IMR-90 (cell line): ENCODE measurements around the gene PCDHGB7. TPM values are rescaled to one million over a fixed set of nuclear protein-coding genes. Genes with fewer than 3 reads are reported as not detected.
A peak's percentile ranks its signal among the peaks of the same experiment; 100 is the strongest.

Source experiments
- ATAC-seq: fragments of 200-7000 bp; cut with Tn5 transposase; 2 replicates; pipeline ENCODE4 v1.9.1; 2020; ENCODE audit warnings: low read depth, mild to moderate bottlenecking, moderate library complexity
- BruUV-seq: library from RNA; stranded (reverse); fragments of 400-500 nt; replicated peaks from 2 replicates; lab custom pipeline; 2021; lab: Mats Ljungman, UMichigan
- CTCF ChIA-PET: fragments of 300-600 bp; formaldehyde crosslinking; extraction: SDS; loops from one replicate; lab custom pipeline; 2021; ENCODE audit warnings: antibody characterized with exemption; lab: Yijun Ruan, JAX
- POLR2A ChIA-PET: fragments of 300-600 bp; sonication (Branson Sonifier 250); formaldehyde crosslinking; loops from one replicate; lab custom pipeline; 2022; ENCODE audit warnings: antibody characterized with exemption; ENCODE audit not compliant: unreplicated experiment; lab: Charles Lee
- DNase-seq: peaks from one replicate; pipeline ENCODE4 v3.0.0; 2013
- H2AFZ ChIP-seq: replicated peaks from 2 replicates; pipeline ENCODE3; 2013; ENCODE audit warnings: low read length, mild to moderate bottlenecking; ENCODE audit not compliant: poor library complexity
- H2AK5ac ChIP-seq: 2 replicates; pipeline ENCODE4 v1.6.1; 2013; ENCODE audit warnings: low read depth, low read length, inconsistent platforms
- H2AK9ac ChIP-seq: replicated peaks from 2 replicates; pipeline ENCODE3; 2013; ENCODE audit warnings: mild to moderate bottlenecking, low read depth, low read length, moderate library complexity; ENCODE audit not compliant: poor library complexity
- H2BK120ac ChIP-seq: 2 replicates; pipeline ENCODE4 v1.6.1; 2013; ENCODE audit warnings: low read depth, low read length, inconsistent platforms
- H2BK15ac ChIP-seq: 3 replicates; pipeline ENCODE4 v1.6.1; 2013; ENCODE audit warnings: low read depth, low read length, inconsistent platforms
- H2BK20ac ChIP-seq: 2 replicates; pipeline ENCODE4 v1.6.1; 2013; ENCODE audit warnings: low read depth, mild to moderate bottlenecking, inconsistent platforms, low read length, moderate library complexity
- H2BK5ac ChIP-seq: 2 replicates; pipeline ENCODE4 v1.6.1; 2013; ENCODE audit warnings: mild to moderate bottlenecking, low read depth, low read length, inconsistent platforms; ENCODE audit not compliant: poor library complexity, severe bottlenecking
- H3K14ac ChIP-seq: replicated peaks from 2 replicates; pipeline ENCODE4 v1.6.1; 2013; ENCODE audit warnings: low read depth, low read length, inconsistent platforms
- H3K18ac ChIP-seq: 2 replicates; pipeline ENCODE4 v1.6.1; 2013; ENCODE audit warnings: low read depth, low read length, control low read depth
- H3K23ac ChIP-seq: 2 replicates; pipeline ENCODE4 v1.6.1; 2013; ENCODE audit warnings: low read depth, low read length, inconsistent platforms
- H3K27ac ChIP-seq: 2 replicates; pipeline ENCODE4 v1.5.1; 2013; ENCODE audit warnings: mild to moderate bottlenecking, control low read depth, low read length; ENCODE audit not compliant: insufficient read depth
- H3K27me3 ChIP-seq: 2 replicates; pipeline ENCODE4 v1.6.1; 2013; ENCODE audit warnings: low read length; ENCODE audit not compliant: control insufficient read depth, insufficient read depth
- H3K36me3 ChIP-seq: 2 replicates; pipeline ENCODE4 v1.6.1; 2013; ENCODE audit warnings: low read length, mixed read lengths; ENCODE audit not compliant: control insufficient read depth, insufficient read depth
- H3K4ac ChIP-seq: 2 replicates; pipeline ENCODE4 v1.6.1; 2013; ENCODE audit warnings: low read depth, low read length, inconsistent platforms
- H3K4me1 ChIP-seq: 2 replicates; pipeline ENCODE4 v1.6.1; 2013; ENCODE audit warnings: low read length, mixed read lengths; ENCODE audit not compliant: control insufficient read depth, insufficient read depth
- H3K4me2 ChIP-seq: 2 replicates; pipeline ENCODE4 v1.6.1; 2013; ENCODE audit warnings: low read depth, mild to moderate bottlenecking, control low read depth, low read length, moderate library complexity
- H3K4me3 ChIP-seq: 2 replicates; pipeline ENCODE4 v1.5.1; 2013; ENCODE audit warnings: low read depth, mild to moderate bottlenecking, control low read depth, low read length, moderate library complexity; ENCODE audit not compliant: insufficient read depth
- H3K56ac ChIP-seq: 2 replicates; pipeline ENCODE4 v1.6.1; 2013; ENCODE audit warnings: low read length, inconsistent platforms; ENCODE audit not compliant: insufficient read depth; ENCODE audit errors: extremely low read depth
- H3K79me1 ChIP-seq, 2 experiments: 2 replicates each; pipeline ENCODE4 v1.6.1; 2013; ENCODE audit warnings: low read length in 2 of 2, inconsistent platforms in 1 of 2, low read depth in 1 of 2
- H3K9ac ChIP-seq: 2 replicates; pipeline ENCODE4 v1.6.1; 2013; ENCODE audit warnings: low read depth, low read length, control low read depth
- H3K9me1 ChIP-seq: 2 replicates; pipeline ENCODE4 v1.6.1; 2013; ENCODE audit warnings: low read length, inconsistent platforms; ENCODE audit not compliant: insufficient read depth
- H3K9me3 ChIP-seq: 2 replicates; pipeline ENCODE4 v1.6.1; 2013; ENCODE audit warnings: low read length; ENCODE audit not compliant: control insufficient read depth, insufficient read depth
- H4K20me1 ChIP-seq: 2 replicates; pipeline ENCODE4 v1.6.1; 2013; ENCODE audit warnings: low read length, inconsistent platforms; ENCODE audit not compliant: insufficient read depth
- H4K5ac ChIP-seq: 2 replicates; pipeline ENCODE4 v1.6.1; 2013; ENCODE audit warnings: mild to moderate bottlenecking, low read depth, low read length, control low read depth
- H4K8ac ChIP-seq, 2 experiments: 2 replicates each; pipeline ENCODE4 v1.6.1; 2013; ENCODE audit warnings: low read depth in 2 of 2, low read length in 2 of 2, control low read depth in 1 of 2, inconsistent platforms in 1 of 2
- H4K91ac ChIP-seq: 2 replicates; pipeline ENCODE4 v1.6.1; 2013; ENCODE audit warnings: low read depth, low read length, inconsistent platforms; ENCODE audit not compliant: insufficient read depth
- CEBPB ChIP-seq: IDR thresholded peaks from 2 replicates; pipeline ENCODE4 v1.6.1; 2012; ENCODE audit warnings: low read depth, low read length, improper control_type of control experiment
- MAZ ChIP-seq: IDR thresholded peaks from 2 replicates; pipeline ENCODE4 v1.6.1; 2012; ENCODE audit warnings: low read depth, mild to moderate bottlenecking, low read length, improper control_type of control experiment, moderate library complexity, borderline replicate concordance
- NFE2L2 ChIP-seq: fragments of 150-350 bp; IDR thresholded peaks from 2 replicates; pipeline ENCODE4 v1.6.1; 2016; ENCODE audit warnings: low read depth, mild to moderate bottlenecking, low read length
- POLR2A ChIP-seq: IDR thresholded peaks from 2 replicates; pipeline ENCODE4 v1.6.1; 2012; ENCODE audit warnings: mild to moderate bottlenecking, low read depth, low read length
- RAD21 ChIP-seq: IDR thresholded peaks from 2 replicates; pipeline ENCODE4 v1.6.1; 2012; ENCODE audit warnings: low read length, improper control_type of control experiment
- SMC3 ChIP-seq: fragments of 150-350 bp; IDR thresholded peaks from 2 replicates; pipeline ENCODE4 v1.6.1; 2016; ENCODE audit warnings: low read depth, mild to moderate bottlenecking, antibody characterized with exemption, low read length, moderate library complexity
- WGBS, 2 experiments: methylation state at CpG; one replicate each; pipeline versions ENCODE4 v1.1.5 to v1.1.7; 2013; ENCODE audit warnings: missing lambda C conversion rate in 2 of 2; ENCODE audit not compliant: insufficient read length in 1 of 2; ENCODE audit errors: extremely low coverage in 2 of 2; 5-methylcytosine and 5-hydroxymethylcytosine counted together
- dilution Hi-C: fragments of 300-500 bp; cut with HindIII; formaldehyde crosslinking; loops from one replicate; pipeline ENCODE4 v1.14.3; 2018; ENCODE audit warnings: low sequenced_read_pairs; ENCODE audit not compliant: unreplicated experiment
- in situ Hi-C: fragments of 300-500 bp; cut with MboI; formaldehyde crosslinking; loops from 3 replicates; pipeline ENCODE4 v1.14.3; 2019; ENCODE audit warnings: low sequenced_read_pairs, inconsistent platforms, mixed read lengths
- intact Hi-C: fragments of 100-400 bp; cut with micrococcal nuclease; formaldehyde crosslinking; loops from 2 replicates; pipeline ENCODE4 v1.10.0; 2022
- polyA plus RNA-seq, 3 experiments: library from polyadenylated mRNA; depleted of rRNA; stranded (reverse); fragments of >200 nt; gene quantifications; 2 replicates each; pipeline ENCODE4 v1.2.3, GENCODE V29; 2012; ENCODE audit warnings: low replicate concordance in 1 of 3
- total RNA-seq: library from RNA; depleted of rRNA; stranded (reverse); fragments of >200 nt; gene quantifications from 2 replicates; pipeline ENCODE4 v1.2.3, GENCODE V29; 2012
- TF ChIP-seq, protein P1 (sequence below): fragments of 150-350 bp; IDR thresholded peaks from 2 replicates; pipeline ENCODE4 v1.6.1; 2017; ENCODE audit warnings: mild to moderate bottlenecking, antibody characterized with exemption, low read length, low read depth
- TF ChIP-seq, protein P2 (sequence below): fragments of 150-350 bp; IDR thresholded peaks from 2 replicates; pipeline ENCODE4 v1.6.1; 2016; ENCODE audit warnings: low read depth, mild to moderate bottlenecking, low read length, moderate library complexity, borderline replicate concordance
- TF ChIP-seq, protein P3 (sequence below): conservative IDR thresholded peaks from 2 replicates; pipeline ENCODE4 v1.5.1; 2012; ENCODE audit warnings: mild to moderate bottlenecking, low read depth, low read length, improper control_type of control experiment

The PCDHGB7 gene
- total and polyA plus RNA-seq, 2 of the 4 experiments (the other 2 are of a cell fraction) = 6.3 to 8.1 TPM

DNA sequence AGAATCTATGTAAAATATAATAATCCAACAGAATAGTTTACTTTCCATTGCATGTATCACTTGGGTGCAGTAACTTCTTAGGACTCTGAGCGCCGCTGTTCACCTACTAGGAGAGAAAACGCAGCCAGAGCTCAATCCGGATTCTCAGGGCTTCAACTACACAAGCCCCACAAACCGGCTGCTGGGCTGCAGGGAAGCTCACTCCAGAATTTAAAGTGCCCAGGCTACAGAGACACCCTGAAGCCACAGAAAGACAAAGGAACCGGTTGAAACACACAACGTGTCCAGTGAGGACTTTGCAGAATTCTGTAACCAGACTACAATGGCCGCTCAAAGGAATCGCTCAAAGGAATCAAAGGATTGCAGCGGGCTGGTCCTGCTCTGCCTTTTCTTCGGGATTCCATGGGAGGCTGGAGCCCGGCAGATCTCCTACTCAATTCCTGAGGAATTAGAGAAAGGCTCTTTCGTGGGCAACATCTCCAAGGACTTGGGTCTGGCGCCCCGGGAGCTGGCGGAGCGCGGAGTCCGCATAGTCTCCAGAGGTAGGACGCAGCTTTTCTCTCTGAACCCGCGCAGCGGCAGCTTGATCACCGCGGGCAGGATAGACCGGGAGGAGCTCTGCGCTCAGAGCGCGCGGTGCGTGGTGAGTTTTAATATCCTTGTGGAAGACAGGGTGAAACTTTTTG lies 4.5 kb upstream of the PCDHGB7 start, which contains the start of gene PCDHGA10:
TSS of gene PCDHGA10 (plus strand) at position 134 of the 686 bp plus-strand sequence. CDS start at position 323, 189 bp downstream.
- ChIA-PET CTCF (interaction anchor here (0.5 to 2.8 kb wide), 19 partner anchors 11 to 1084 kb away, joined by 3 to 25 read pairs (median 4); partner anchors contain the start of genes PCDHB11, PCDHGA1, PCDHGB5 and TAF7), POLR2A (interaction anchor here (0.7 kb wide), 1 partner anchor 145 kb away, joined by 4 read pairs; no protein-coding TSS in a partner anchor)
- peak; percentile 77 for ATAC-seq
- no peaks in the 10 kb centered on the region for H3K27me3 ChIP-seq
- H2AK9ac ChIP-seq = peak within 1 kb of the TSS; percentile 23
- no peak within 1 kb of the TSS for H2AK5ac ChIP-seq
- H3K4me2 ChIP-seq = peak within 1 kb of the TSS; percentile 72
- peak within 1 kb of the TSS; percentile 62 for H3K9ac ChIP-seq
- no peak within 1 kb of the TSS; the same call in 1 of the 2 replicates for H3K18ac ChIP-seq
- in situ Hi-C loops = no loop called here
- no peak within 1 kb of the TSS for H2BK20ac ChIP-seq
- H3K23ac ChIP-seq = no peak within 1 kb of the TSS
- H2BK120ac ChIP-seq = no peak within 1 kb of the TSS
- H4K20me1 ChIP-seq = no peaks in the 10 kb centered on the region
- no peak within 1 kb of the TSS for H2BK15ac ChIP-seq
- H3K4ac ChIP-seq = no peak within 1 kb of the TSS
- H2AFZ ChIP-seq = peak within 1 kb of the TSS; percentile 85
- peak within 1 kb of the TSS; percentile 28; the same call in 1 of the 2 replicates for H3K56ac ChIP-seq
- no peak within 1 kb of the TSS for H4K5ac ChIP-seq
- peak within 1 kb of the TSS in 1 of 2 experiments; percentile 61; a peak in 2 of 4 replicates for H4K8ac ChIP-seq
- intact Hi-C loops = loop anchor here (1.0 to 5.0 kb wide), 2 partner anchors 86 to 111 kb away; no protein-coding TSS in a partner anchor
- peak within 1 kb of the TSS; percentile 55 for H3K4me3 ChIP-seq
- H3K9me3 ChIP-seq = peaks cover 50% of the 10 kb centered on the region
- no peak within 1 kb of the TSS for H3K14ac ChIP-seq
- H2BK5ac ChIP-seq = no peak within 1 kb of the TSS
- H3K79me1 ChIP-seq = peaks cover 7 to 8% of the 10 kb centered on the region in 2 experiments; a peak in 2 of 4 replicates
- peaks cover 11% of the 10 kb centered on the region; the same call in 1 of the 2 replicates for H3K36me3 ChIP-seq
- no peaks in the 10 kb centered on the region for H3K4me1 ChIP-seq
- peak; percentile 61 for TF ChIP-seq RAD21
- TF ChIP-seq, protein P1, sequence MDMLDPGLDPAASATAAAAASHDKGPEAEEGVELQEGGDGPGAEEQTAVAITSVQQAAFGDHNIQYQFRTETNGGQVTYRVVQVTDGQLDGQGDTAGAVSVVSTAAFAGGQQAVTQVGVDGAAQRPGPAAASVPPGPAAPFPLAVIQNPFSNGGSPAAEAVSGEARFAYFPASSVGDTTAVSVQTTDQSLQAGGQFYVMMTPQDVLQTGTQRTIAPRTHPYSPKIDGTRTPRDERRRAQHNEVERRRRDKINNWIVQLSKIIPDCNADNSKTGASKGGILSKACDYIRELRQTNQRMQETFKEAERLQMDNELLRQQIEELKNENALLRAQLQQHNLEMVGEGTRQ = no peak
- no peak for TF ChIP-seq NFE2L2
- TF ChIP-seq, protein P2, sequence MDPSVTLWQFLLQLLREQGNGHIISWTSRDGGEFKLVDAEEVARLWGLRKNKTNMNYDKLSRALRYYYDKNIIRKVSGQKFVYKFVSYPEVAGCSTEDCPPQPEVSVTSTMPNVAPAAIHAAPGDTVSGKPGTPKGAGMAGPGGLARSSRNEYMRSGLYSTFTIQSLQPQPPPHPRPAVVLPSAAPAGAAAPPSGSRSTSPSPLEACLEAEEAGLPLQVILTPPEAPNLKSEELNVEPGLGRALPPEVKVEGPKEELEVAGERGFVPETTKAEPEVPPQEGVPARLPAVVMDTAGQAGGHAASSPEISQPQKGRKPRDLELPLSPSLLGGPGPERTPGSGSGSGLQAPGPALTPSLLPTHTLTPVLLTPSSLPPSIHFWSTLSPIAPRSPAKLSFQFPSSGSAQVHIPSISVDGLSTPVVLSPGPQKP = no peak
- TF ChIP-seq MAZ = no peak
- no peak for TF ChIP-seq POLR2A
- TF ChIP-seq, protein P3, sequence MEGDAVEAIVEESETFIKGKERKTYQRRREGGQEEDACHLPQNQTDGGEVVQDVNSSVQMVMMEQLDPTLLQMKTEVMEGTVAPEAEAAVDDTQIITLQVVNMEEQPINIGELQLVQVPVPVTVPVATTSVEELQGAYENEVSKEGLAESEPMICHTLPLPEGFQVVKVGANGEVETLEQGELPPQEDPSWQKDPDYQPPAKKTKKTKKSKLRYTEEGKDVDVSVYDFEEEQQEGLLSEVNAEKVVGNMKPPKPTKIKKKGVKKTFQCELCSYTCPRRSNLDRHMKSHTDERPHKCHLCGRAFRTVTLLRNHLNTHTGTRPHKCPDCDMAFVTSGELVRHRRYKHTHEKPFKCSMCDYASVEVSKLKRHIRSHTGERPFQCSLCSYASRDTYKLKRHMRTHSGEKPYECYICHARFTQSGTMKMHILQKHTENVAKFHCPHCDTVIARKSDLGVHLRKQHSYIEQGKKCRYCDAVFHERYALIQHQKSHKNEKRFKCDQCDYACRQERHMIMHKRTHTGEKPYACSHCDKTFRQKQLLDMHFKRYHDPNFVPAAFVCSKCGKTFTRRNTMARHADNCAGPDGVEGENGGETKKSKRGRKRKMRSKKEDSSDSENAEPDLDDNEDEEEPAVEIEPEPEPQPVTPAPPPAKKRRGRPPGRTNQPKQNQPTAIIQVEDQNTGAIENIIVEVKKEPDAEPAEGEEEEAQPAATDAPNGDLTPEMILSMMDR = peak; percentile 70
- peak; percentile 67 for TF ChIP-seq SMC3
- TF ChIP-seq CEBPB = no peak
- no peaks in the 10 kb centered on the region for H3K9me1 ChIP-seq
- H3K27ac ChIP-seq = peak within 1 kb of the TSS; percentile 65; the same call in 1 of the 2 replicates
- DNase-seq = peak; percentile 80
- BruUV-seq = no TSS peak
- WGBS, 2 experiments = 26% methylated on average over 20 of the region's 31 CpGs; no CpG with 5 or more reads in 1 of the 2 experiments
- dilution Hi-C loops = no loop called here
- H4K91ac ChIP-seq = 0 out of 2 replicates have a peak within 1 kb of the TSS, but pooled peaks have one; percentile 4
